Gastroesophageal sphincter (tissue), 3 donors: Measurements from ENCODE around the gene PTPRE.

Experiments used
- CTCF ChIP-seq, 4 experiments: fragments of 200-600 bp in 2 of 4; fragments of 450-650 bp in 2 of 4; sonication (generic) in 1 of 4; IDR thresholded peaks; one replicate each; pipeline ENCODE4 v1.5.1; 2017 to 2019; ENCODE audit warnings: antibody characterized with exemption in 4 of 4, mild to moderate bottlenecking in 2 of 4, moderate library complexity in 2 of 4
- POLR2A ChIP-seq, 2 donors: fragments of 450-650 bp; IDR thresholded peaks; one replicate each; pipeline ENCODE4 v1.6.1; 2017; ENCODE audit warnings: antibody characterized with exemption in 2 of 2, mild to moderate bottlenecking in 2 of 2, moderate library complexity in 1 of 2

GRCh38 chr10:127991543-127992255 is 84.8 kb downstream of the PTPRE start:
- no peak for TF ChIP-seq CTCF (IDR thresholded peaks at IDR 0.05)
- TF ChIP-seq POLR2A (IDR thresholded peaks at IDR 0.05): no peak
